ENCODE data around the gene EZH2.

EZH2 gene

DNA sequence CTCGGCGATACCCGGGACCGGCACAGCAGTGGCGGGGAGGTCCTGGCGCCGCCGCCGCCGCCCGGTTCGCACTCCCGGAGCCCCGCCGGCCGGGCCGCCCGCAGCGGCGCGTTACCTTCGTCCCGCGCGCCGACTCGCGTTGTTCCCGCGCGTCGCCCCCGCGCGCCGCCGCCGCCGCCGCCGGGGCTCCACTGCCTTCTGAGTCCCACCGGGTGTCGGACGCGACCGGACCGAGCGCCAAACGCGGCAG lies at the start of gene EZH2:
Gene EZH2, minus strand, starts transcription at position 243 of the 250 bp plus-strand sequence. CDS start 36,993 bp downstream, outside the sequence.
- DNase-seq: no peak

- no peak for DNase-seq
Observed at GRCh38 chr7:148931470-148931869, 47.4 kb upstream of the EZH2 start.

DNA sequence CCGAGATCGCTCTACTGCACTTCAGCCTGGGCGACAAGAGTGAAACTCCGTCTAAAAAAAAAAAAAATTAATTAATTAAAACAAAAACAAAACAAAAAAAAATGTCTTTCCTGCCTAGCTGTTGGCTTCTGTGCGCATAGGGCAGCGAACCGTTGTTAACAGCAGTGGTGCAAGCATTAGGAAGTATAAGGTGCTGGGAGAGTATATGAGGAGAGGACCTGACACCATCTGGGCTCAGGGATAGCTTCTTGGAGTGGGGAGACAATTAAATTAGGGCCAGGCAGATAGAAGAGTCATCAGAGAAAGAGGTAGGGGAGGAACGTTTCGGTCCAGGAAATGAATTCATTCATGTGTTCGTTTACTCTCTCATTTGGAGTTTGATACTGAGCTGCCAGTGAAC lies 46.2 kb upstream of the EZH2 start:
- no peak for DNase-seq

- DNase-seq: no peak
Observed at GRCh38 chr7:148929176-148929575, 45.1 kb upstream of the EZH2 start.

GRCh38 chr7:148927123-148928045 lies 43.3 kb upstream of the EZH2 start:
- no peak for DNase-seq

DNA sequence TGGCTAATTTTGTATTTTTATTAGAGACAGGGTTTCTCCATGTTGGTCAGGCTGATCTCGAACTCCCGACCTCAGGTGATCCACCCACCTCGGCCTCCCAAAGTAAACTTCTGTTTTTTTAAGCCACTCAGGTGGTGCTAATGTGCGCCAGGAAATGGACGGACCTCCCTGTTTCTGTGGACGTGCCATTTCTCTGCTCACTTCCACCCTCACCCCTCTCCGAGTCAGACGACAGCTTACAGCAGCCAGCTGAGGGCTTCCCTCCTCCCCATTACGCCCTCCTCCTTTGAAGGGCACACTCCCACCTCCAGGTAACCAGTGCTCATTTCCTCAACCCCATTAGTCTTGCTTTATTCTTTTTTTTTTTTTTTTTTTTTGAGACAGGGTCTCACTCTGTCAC lies 41.7 kb upstream of the EZH2 start:
- DNase-seq: no peak

GRCh38 chr7:148924011-148924410 lies 39.9 kb upstream of the EZH2 start:
- DNase-seq: no peak

DNA sequence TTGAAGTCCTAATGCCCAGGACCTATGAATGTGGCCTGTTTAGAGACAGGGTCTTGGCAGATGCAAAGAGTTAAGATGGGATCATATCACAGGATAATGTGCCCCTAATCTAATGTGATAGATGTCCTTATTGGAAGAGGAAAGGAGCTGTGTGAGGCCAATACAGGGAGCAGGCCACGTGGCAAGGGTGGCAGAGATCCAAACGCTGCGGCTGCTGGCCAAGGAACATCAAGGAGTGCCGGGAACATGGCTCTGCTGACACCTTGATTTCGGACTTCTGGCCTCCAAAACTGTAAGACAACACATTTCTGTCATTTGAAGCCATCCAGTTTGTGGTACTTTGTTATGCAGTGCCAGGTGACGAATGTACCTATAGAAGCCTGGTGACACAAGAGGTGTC lies 37.7 kb upstream of the EZH2 start:
- no peak for DNase-seq

DNA sequence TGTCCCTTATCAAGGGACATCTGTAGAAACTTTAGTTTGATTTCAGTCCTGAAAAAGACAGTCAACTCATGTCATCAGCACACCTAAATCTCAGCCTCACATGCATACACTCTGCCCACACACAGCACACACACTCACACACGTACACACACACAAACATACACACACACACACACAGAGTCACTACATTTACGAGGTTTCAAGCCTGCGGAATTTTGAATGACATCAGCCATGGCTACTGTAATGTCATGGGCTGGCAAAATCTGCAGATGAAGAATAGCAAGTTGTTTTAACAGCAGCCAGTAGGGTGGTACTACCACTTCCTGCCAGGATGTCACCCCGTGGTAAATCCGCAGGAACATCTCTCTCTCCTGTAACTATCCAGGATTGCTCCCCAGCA lies 37.1 kb upstream of the EZH2 start:
- DNase-seq: no peak

DNA sequence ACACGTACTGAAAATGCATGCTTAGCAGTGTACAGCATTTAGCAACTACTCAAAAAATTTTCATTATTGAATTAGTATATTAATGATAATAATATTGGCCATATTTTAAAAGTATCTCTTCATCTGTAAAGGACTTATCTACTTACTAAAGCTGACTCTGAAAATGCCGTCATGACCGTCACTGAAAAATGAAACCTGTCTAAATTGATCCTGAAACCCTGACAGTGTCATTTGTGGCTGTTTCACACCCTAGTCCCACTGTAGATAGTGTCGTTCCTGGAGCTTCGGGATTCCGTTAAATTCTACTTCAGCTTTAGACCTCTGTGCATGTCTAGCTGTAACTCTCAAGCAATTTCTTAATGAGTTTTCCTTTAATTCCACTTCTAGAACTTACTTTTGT lies 35.8 kb upstream of the EZH2 start:
- no peak for DNase-seq

DNA sequence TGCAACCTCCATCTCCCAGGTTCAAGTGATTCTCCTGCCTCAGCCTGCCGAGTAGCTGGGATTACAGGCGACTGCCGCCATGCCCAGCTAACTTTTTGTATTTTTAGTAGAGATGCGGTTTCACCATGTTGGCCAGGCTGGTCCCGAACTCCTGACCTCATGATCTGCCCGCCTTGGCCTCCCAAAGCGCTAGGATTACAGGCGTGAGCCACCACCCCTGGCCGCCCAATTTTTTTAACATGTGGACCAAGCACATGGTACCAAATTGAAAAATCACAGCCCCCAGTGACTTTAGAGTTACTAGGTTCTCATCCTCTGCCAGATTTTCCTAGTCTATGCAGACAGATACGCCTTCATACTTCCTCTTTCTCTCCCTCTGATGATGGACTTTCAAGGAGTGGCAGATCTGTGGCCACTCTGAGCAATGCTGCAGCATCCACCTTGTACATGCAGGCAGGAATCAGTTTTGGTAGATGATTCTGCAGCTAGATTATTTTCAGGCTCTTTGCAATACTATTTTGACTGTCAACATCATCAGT lies 34.0 kb upstream of the EZH2 start:
- no peak for DNase-seq

GRCh38 chr7:148916186-148916585 lies 32.1 kb upstream of the EZH2 start:
- DNase-seq: no peak

GRCh38 chr7:148915211-148915610 lies 31.1 kb upstream of the EZH2 start:
- peak; percentile 31 to 36 for DNase-seq

DNA sequence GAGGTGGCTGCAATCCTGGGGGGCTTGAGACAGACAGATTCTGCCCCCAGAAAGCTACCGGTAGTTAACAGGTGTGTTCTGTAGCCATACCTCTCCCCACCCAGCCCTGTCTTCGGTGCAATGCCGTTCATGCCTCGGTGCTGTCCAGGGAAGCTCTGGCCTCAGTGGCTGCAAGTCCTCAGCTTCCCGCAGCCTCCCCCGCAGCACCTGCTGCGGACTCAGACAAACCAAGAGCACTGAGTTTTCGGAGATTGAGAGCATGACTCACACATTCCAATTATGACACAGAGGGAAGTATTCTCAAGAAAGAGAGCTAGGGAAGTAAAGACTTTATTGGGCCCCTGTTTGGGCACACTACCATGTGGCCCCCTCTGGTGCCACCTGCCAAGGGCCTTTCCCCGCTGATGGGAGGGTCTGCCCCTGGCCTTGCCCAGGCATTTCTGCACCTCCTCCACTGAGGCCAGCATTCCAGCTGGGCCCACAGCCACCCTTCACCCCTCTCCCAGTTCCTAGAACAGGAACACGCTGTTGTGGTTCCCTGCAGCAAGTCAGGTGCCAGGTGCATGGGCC lies 30.2 kb upstream of the EZH2 start:
- DNase-seq: peak; percentile 36 to 51

DNA sequence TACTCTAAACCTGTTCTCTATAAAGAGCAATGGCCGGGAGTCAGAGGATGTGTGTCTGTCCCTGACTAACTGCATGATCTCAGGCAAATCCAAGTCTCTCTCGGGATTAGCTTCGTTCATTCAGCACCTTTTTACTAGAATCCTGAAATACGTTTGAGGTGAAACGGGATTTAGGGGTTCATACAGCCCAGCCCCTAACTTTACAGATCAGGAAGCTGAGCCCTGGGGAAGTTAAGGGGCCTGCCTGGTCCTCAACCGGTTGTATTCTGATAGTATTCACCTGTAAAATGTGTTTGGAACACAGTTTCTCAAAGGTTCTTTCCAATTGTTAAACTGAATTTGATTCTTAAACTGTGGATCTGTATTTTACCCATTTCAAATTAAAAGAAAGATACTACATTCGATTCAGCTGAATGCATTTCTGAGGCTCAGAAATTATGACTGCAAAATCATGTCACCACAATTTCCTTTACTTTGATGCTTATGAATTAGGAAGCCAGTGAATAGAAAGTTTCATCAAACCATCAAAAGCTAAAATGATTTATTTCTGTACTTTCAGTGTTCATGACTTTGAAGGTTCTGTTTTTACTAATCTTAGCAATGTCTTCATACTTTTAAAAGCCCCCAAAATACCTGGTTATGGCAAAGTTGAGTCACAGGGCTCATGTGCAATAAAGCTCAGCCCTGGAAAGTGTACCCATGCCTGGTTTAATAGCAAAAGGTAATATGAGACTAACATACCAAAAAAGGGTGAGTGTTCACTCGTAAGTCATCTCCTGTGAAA lies 28.9 kb upstream of the EZH2 start:
- peak; percentile 42 to 60 for DNase-seq

DNA sequence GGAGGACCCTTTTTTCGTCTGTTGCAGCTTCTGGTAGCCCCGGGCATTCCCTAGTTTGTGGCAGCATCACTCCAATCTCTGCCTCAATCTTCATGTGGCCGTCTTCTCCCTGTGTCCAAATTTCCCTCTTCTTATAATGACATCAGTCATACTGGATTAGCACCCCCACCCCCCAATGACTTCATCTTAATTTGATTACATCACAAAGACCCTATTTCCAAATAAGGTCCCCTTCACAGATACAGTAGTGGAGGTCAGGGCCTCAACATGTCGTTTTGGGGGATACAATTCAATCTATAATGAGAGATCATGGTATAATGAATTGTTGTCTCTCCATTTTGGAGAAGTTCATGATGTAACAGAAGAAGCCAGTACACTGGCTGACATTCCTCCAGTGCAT lies 28.1 kb upstream of the EZH2 start:
- DNase-seq: no peak

DNA sequence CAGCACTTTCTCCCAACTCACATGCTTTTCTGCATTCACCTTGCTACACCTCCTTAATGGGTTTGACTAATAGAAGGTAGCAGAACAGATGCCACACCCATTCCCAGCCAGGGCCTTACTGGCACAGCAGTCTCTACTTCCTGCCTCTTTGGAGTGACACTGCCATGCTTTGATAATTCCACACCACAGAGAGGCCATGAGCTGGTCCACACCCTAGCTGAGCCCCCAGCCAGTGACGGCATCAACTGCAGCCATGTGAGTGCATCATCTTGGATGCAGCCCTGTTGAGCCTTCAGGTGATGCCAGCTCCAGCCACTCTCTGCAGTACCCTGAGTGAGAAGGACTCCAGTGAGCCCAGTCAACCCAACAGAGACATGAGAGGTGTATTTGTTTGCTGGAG lies 27.5 kb upstream of the EZH2 start:
- DNase-seq: no peak

- DNase-seq: no peak
Observed at GRCh38 chr7:148909568-148909967, 25.5 kb upstream of the EZH2 start.

- DNase-seq: no peak
Observed at GRCh38 chr7:148906707-148907498, 22.8 kb upstream of the EZH2 start.

DNA sequence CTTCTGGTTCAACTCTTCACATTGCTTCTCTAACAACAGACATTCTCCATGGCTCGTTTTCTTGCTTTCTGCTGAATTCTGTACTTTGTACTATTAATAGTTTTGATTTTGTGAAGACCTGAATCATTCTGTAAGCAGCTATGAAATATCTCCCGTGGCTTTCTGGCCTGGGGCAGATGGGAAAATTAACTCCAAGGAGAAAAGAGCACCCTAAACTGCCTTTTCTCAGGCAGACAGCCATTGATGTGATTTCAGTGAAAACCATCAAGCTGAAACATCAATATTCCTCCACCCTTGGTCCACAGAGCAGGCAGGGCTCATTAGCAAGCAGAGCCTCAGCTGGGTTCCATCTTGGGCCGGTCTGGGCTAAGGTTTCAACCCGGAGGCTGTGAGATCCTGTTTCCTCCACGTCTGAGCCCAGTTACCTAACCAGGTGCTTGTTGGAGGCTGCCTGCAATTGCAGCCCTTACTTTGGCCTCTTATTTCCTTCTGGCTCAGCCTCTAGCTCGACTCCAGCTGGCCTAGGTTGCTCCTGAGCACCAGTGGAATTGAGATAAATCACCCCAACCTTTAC lies 21.1 kb upstream of the EZH2 start:
- no peak for DNase-seq

- DNase-seq: no peak
Observed at GRCh38 chr7:148903504-148903903, 19.4 kb upstream of the EZH2 start.

DNA sequence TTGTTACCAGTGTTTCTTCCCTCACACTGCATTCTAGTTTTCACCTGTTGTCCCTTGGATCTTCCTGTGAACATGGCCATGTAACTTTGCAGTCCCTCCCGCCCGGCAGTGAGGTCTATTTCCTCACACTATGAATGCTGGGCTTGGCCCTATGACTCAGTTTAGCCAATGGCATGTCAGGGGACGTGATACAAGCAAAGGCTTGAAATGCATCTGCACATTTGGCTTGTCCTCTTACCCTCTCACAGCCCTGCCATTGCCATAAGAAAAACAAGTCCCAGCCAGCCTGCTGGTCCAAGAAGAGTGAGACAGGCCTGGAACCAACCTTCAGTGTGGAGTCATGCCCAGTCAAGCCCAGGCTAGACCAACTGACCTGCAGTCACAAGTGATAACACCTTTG lies 17.1 kb upstream of the EZH2 start:
- no peak for DNase-seq

Measured in activated CD4-positive, alpha-beta T cell treated with anti-CD3 and anti-CD28 coated beads, Interleukin-2, amount 50 U/mL, for 4 hours (primary cell).